Measurements from ENCODE around the gene KIF11.
A peak's percentile ranks its signal among the peaks of the same experiment; 100 is the strongest.

GRCh38 chr10:92689663-92690210, 96.8 kb downstream of the KIF11 start, which contains the start of gene HHEX:
- no peak for TF ChIP-seq TCF7L2 (IDR thresholded peaks at IDR 0.05; ENCODE audit: low read depth, low read length)
- no peak for TF ChIP-seq MYNN (CRISPR knock-in tag; IDR thresholded peaks at IDR 0.05; ENCODE audit: low read depth)
- no peak for TF ChIP-seq ZNF343 (CRISPR knock-in tag; IDR thresholded peaks at IDR 0.05)
- TF ChIP-seq RAD51 (IDR thresholded peaks at IDR 0.05; ENCODE audit: borderline replicate concordance), result no peak
- TF ChIP-seq RAD21 (CRISPR knock-in tag; IDR thresholded peaks at IDR 0.05), result peak; percentile 19; the same call in 1 of the 2 replicates
- no peak for TF ChIP-seq FOXK1 (CRISPR knock-in tag; IDR thresholded peaks at IDR 0.05; ENCODE audit: borderline replicate concordance, low read depth)
- peak; percentile 44 for TF ChIP-seq NFYB (CRISPR knock-in tag; IDR thresholded peaks at IDR 0.05)
- TF ChIP-seq SIN3A (IDR thresholded peaks at IDR 0.05; ENCODE audit: borderline replicate concordance, low read depth, low read length), result peak; percentile 80; the same call in 1 of the 2 replicates
- TF ChIP-seq ZMYM4 (CRISPR knock-in tag; IDR thresholded peaks at IDR 0.05), result 0 out of 2 replicates have a peak, but pooled peaks have one; percentile 10
- no peak; the same call in 1 of the 2 replicates for TF ChIP-seq ZFX (CRISPR knock-in tag; IDR thresholded peaks at IDR 0.05; ENCODE audit: low read depth)

Data from HepG2 (cell line).